K562 (cell line): ENCODE results near the gene PTP4A2. TPM values are rescaled to one million over a fixed set of nuclear protein-coding genes. Genes with fewer than 3 reads are reported as not detected.
A peak's percentile ranks its signal among the peaks of the same experiment; 100 is the strongest.

Experiments used
- CREB5 ChIP-seq: fragments of 250-450 bp; sonication (Bioruptor Pico); IDR thresholded peaks from 2 replicates; pipeline ENCODE4 v1.5.0; 2020; ENCODE audit warnings: mild to moderate bottlenecking
- CTBP1 ChIP-seq: fragments of 450-650 bp; IDR thresholded peaks from 2 replicates; pipeline ENCODE4 v1.6.1; 2016; ENCODE audit warnings: borderline replicate concordance
- E2F3 ChIP-seq: fragments of 250-450 bp; sonication (Bioruptor Pico); IDR thresholded peaks from 2 replicates; pipeline ENCODE4 v1.4.0; 2020; ENCODE audit warnings: mild to moderate bottlenecking
- ERF ChIP-seq: fragments of 450-650 bp; formaldehyde crosslinking; IDR thresholded peaks from 2 replicates; pipeline ENCODE4 v1.4.0; 2020; ENCODE audit warnings: mild to moderate bottlenecking, mixed read lengths
- FOS ChIP-seq: IDR thresholded peaks from 3 replicates; pipeline ENCODE4 v1.6.1; 2011; ENCODE audit not compliant: insufficient read length; ENCODE audit errors: extremely low read depth
- HDAC2 ChIP-seq: fragments of 450-650 bp; IDR thresholded peaks from 2 replicates; pipeline ENCODE4 v1.6.1; 2016; ENCODE audit warnings: mild to moderate bottlenecking
- HES1 ChIP-seq: fragments of 450-650 bp; IDR thresholded peaks from 2 replicates; pipeline ENCODE4 v1.6.1; 2016; ENCODE audit warnings: low read depth, mild to moderate bottlenecking, moderate library complexity
- HMBOX1 ChIP-seq: sonication (generic); IDR thresholded peaks from 2 replicates; pipeline ENCODE4 v1.6.1; 2016
- KAT2B ChIP-seq: IDR thresholded peaks from one replicate; pipeline ENCODE4 v1.6.1; 2012; ENCODE audit warnings: low read depth, mild to moderate bottlenecking, control low read depth, inconsistent platforms, low read length, moderate library complexity
- LARP7 ChIP-seq: fragments of 450-650 bp; IDR thresholded peaks from 2 replicates; pipeline ENCODE4 v1.6.1; 2016
- MAFF ChIP-seq: IDR thresholded peaks from 2 replicates; pipeline ENCODE4 v1.6.1; 2012; ENCODE audit warnings: low read length, improper control_type of control experiment
- NFATC3 ChIP-seq: fragments of 450-650 bp; IDR thresholded peaks from 2 replicates; pipeline ENCODE4 v1.6.1; 2017; ENCODE audit warnings: mild to moderate bottlenecking
- PHB ChIP-seq: fragments of 250-450 bp; sonication (Bioruptor Pico); IDR thresholded peaks from 2 replicates; pipeline ENCODE4 v1.5.0; 2021
- RBM39 ChIP-seq: fragments of 200-400 bp; formaldehyde crosslinking; optimal IDR thresholded peaks from 2 replicates; pipeline ENCODE3; 2018; ENCODE audit warnings: low read depth, low read length
- SAFB2 ChIP-seq: fragments of 200-400 bp; formaldehyde crosslinking; IDR thresholded peaks from 2 replicates; pipeline ENCODE4 v1.6.1; 2018; ENCODE audit warnings: borderline replicate concordance, low read length, low read depth, moderate library complexity; ENCODE audit not compliant: severe bottlenecking
- SMARCA4 ChIP-seq: fragments of 450-650 bp; IDR thresholded peaks from 2 replicates; pipeline ENCODE4 v1.6.1; 2016
- SP2 ChIP-seq: IDR thresholded peaks from 2 replicates; pipeline ENCODE4 v1.6.1; 2011; ENCODE audit warnings: mild to moderate bottlenecking, low read depth, low read length, moderate library complexity; ENCODE audit not compliant: poor library complexity, severe bottlenecking; ENCODE audit errors: extremely low read depth
- SREBF2 ChIP-seq: sonication (generic); formaldehyde crosslinking; IDR thresholded peaks from 2 replicates; pipeline ENCODE4 v1.4.0; 2020; ENCODE audit warnings: mild to moderate bottlenecking, missing genetic modification reagents
- STAT5A ChIP-seq: IDR thresholded peaks from 2 replicates; pipeline ENCODE4 v1.6.1; 2012; ENCODE audit warnings: low read length, inconsistent platforms, borderline replicate concordance
- TBL1XR1 ChIP-seq, 2 experiments: IDR thresholded peaks; 2 replicates each; pipeline ENCODE4 v1.6.1; 2012; ENCODE audit warnings: improper control_type of control experiment in 2 of 2, low read length in 2 of 2, mild to moderate bottlenecking in 1 of 2
- TBP ChIP-seq: optimal IDR thresholded peaks from 2 replicates; pipeline ENCODE3; 2011; ENCODE audit warnings: low read depth, low read length, improper control_type of control experiment
- TSHZ1 ChIP-seq: fragments of 250-450 bp; sonication (Bioruptor Pico); IDR thresholded peaks from 2 replicates; pipeline ENCODE4 v1.4.0; 2020; ENCODE audit warnings: mild to moderate bottlenecking, moderate library complexity
- ZBTB1 ChIP-seq: sonication (generic); formaldehyde crosslinking; IDR thresholded peaks from 2 replicates; pipeline ENCODE4 v1.8.1; 2023; ENCODE audit warnings: missing genetic modification reagents, low read depth, mild to moderate bottlenecking, borderline replicate concordance
- ZNF165 ChIP-seq: fragments of 250-450 bp; sonication (Bioruptor Pico); IDR thresholded peaks from 2 replicates; pipeline ENCODE4 v1.4.0; 2020; ENCODE audit warnings: borderline replicate concordance
- ZNF316 ChIP-seq: fragments of 450-650 bp; IDR thresholded peaks from 2 replicates; pipeline ENCODE4 v1.6.1; 2016
- polyA plus RNA-seq, 8 experiments: library from polyadenylated mRNA; depleted of rRNA in 4 of 8; stranded (reverse) in 5 of 8; unstranded in 3 of 8; fragments of >200 nt; fragmentation: Nextera tagmentation in 2 of 8; fragmentation: Illumina TruSeq in 1 of 8; extraction: Ambion mirVana in 2 of 8; extraction: Trizol in 1 of 8; gene quantifications; 2 replicates each; pipeline versions ENCODE4 v1.2.1 to v1.2.3, GENCODE V29; 2011 to 2014; ENCODE audit warnings: inconsistent platforms in 1 of 8, missing spikeins in 1 of 8
- total RNA-seq, 7 experiments: library from RNA; depleted of rRNA in 6 of 7; stranded (reverse); fragments of >200 nt in 6 of 7; fragmentation: Illumina TruSeq in 2 of 7; extraction: Trizol in 2 of 7; gene quantifications; 2 replicates each; pipeline versions ENCODE4 v1.2.1 to v1.2.3, GENCODE V29; 2011 to 2021; ENCODE audit warnings: low replicate concordance in 1 of 7

Gene PTP4A2
- total and polyA plus RNA-seq, 9 of the 15 experiments (the other 6 are each of a cell fraction or from before 2014, with no cell fraction given), result 197 to 870 (median 480) TPM

GRCh38 chr1:31931593-31932225, 6.5 kb downstream of the PTP4A2 start (continued):
- no peak for TF ChIP-seq TBP
- TF ChIP-seq ZNF316, result 0 out of 2 replicates have a peak, but pooled peaks have one; percentile 40
- TF ChIP-seq ZBTB1 (CRISPR knock-in tag), result no peak
- TF ChIP-seq CTBP1, result no peak
- no peak for TF ChIP-seq SAFB2
- no peak for TF ChIP-seq CREB5
- no peak for TF ChIP-seq ZNF165
- TF ChIP-seq LARP7, result no peak
- TF ChIP-seq PHB (CRISPR knock-in tag), result no peak
- TF ChIP-seq HES1, result no peak
- TF ChIP-seq KAT2B, result no peak
- TF ChIP-seq MAFF, result no peak
- TF ChIP-seq E2F3 (CRISPR knock-in tag), result no peak
- 0 out of 4 replicates have a peak, but pooled peaks of 1 of the 2 experiments have one; percentile 12 for TF ChIP-seq TBL1XR1 (IDR thresholded peaks at IDR 0.05; ENCODE audit: low read length in 2 of 2)
- peak; percentile 37 for TF ChIP-seq HDAC2
- peak; percentile 21 for TF ChIP-seq FOS
- no peak for TF ChIP-seq NFATC3
- peak; percentile 91 for TF ChIP-seq SMARCA4
- no peak for TF ChIP-seq SREBF2 (CRISPR knock-in tag)
- no peak for TF ChIP-seq TSHZ1 (CRISPR knock-in tag)
- TF ChIP-seq HMBOX1, result peak; percentile 98
- TF ChIP-seq RBM39, result no peak
- TF ChIP-seq SP2, result no peak
- TF ChIP-seq STAT5A, result no peak
- no peak for TF ChIP-seq ERF (CRISPR knock-in tag)
